Esophagus squamous epithelium (tissue), 4 donors: ENCODE data around the gene B9D2.

ENCODE experiments used
- CTCF ChIP-seq, 6 experiments: fragments of 450-650 bp in 4 of 6; fragments of 200-600 bp in 2 of 6; sonication (generic) in 2 of 6; IDR thresholded peaks; one replicate each; pipeline ENCODE4 v1.5.1; 2016 to 2019; ENCODE audit warnings: antibody characterized with exemption in 6 of 6, mild to moderate bottlenecking in 4 of 6, moderate library complexity in 4 of 6
- POLR2A ChIP-seq, 4 donors: fragments of 450-650 bp; IDR thresholded peaks; one replicate each; pipeline ENCODE4 v1.6.1; 2017; ENCODE audit warnings: antibody characterized with exemption in 4 of 4, mild to moderate bottlenecking in 4 of 4, moderate library complexity in 3 of 4

GRCh38 chr19:41372501-41372900 is 8.6 kb upstream of the B9D2 start:
- TF ChIP-seq CTCF (IDR thresholded peaks at IDR 0.05): no peak
- no peak for TF ChIP-seq POLR2A (IDR thresholded peaks at IDR 0.05)
